Measurements from ENCODE around the gene FBLN1. TPM values are rescaled to one million over a fixed set of nuclear protein-coding genes. Genes with fewer than 3 reads are reported as not detected.

The FBLN1 gene
- total RNA-seq, 5 donors from 2014 or later (not counting 1 experiment from before 2014, with no cell fraction given): 0.96 to 1.5 (median 1.0) TPM; not detected in 2

- 92% methylated on average over 7 of the region's 15 CpGs for WGBS (ENCODE audit: insufficient coverage)
- Histone ChIP-seq H3K27ac (ENCODE audit: low read length) (no peak overlapping the region), H3K27me3 (replicated peaks in 1 of 2; ENCODE audit: control insufficient read depth in 2 of 2, extremely low read depth in 1 of 2, insufficient read depth in 2 of 2, low read length in 1 of 2) (peaks cover 3 to 47% of the 10 kb centered on the region in 2 experiments), H3K4me3 (ENCODE audit: control insufficient read depth in 1 of 2, extremely low read depth in 1 of 2, low read length in 1 of 2) (no peak overlapping the region), H3K36me3 (ENCODE audit: control insufficient read depth in 2 of 2, extremely low read depth in 1 of 2, insufficient read depth in 1 of 2, low read length in 1 of 2) (no peaks in the 10 kb centered on the region), H3K9me3 (no peaks in the 10 kb centered on the region), H3K4me1 (ENCODE audit: control insufficient read depth in 1 of 2, extremely low read depth in 1 of 2, insufficient read depth in 2 of 2, low read length in 2 of 2) (no peaks in the 10 kb centered on the region)
- DNase-seq (no peak), ATAC-seq (replicated peaks in 1 of 4) (no peak)
- CTCF ChIA-PET: no interaction called here
- Mint-ChIP-seq H3K9me3 (no peaks in the 10 kb centered on the region), H3K36me3 (no peaks in the 10 kb centered on the region), H3K4me1 (no peaks in the 10 kb centered on the region), H3K27me3 (peaks cover 38 to 61% of the 10 kb centered on the region in 2 donors), H3K27ac (no peak overlapping the region), H3K4me3 (no peak overlapping the region)
- POLR2A ChIA-PET: no interaction called here
Observed at GRCh38 chr22:45630436-45630835, 127.8 kb downstream of the FBLN1 start.

GRCh38 chr22:45631140-45631840, 128.6 kb downstream of the FBLN1 start:
- no peaks in the 10 kb centered on the region for H3K4me1 Mint-ChIP-seq
- ATAC-seq (replicated peaks in 1 of 4) (no peak), DNase-seq (no peak)
- no peak overlapping the region for H3K4me3 ChIP-seq (ENCODE audit: control insufficient read depth in 1 of 2, extremely low read depth in 1 of 2, low read length in 1 of 2)
- H3K4me3 Mint-ChIP-seq: no peak overlapping the region
- WGBS (ENCODE audit: insufficient coverage): 56% methylated on average over 9 of the region's 12 CpGs
- H3K9me3 ChIP-seq: no peaks in the 10 kb centered on the region
- H3K27me3 ChIP-seq (replicated peaks in 1 of 2; ENCODE audit: control insufficient read depth in 2 of 2, extremely low read depth in 1 of 2, insufficient read depth in 2 of 2, low read length in 1 of 2): peaks cover 3 to 44% of the 10 kb centered on the region in 2 experiments
- H3K4me1 ChIP-seq (ENCODE audit: control insufficient read depth in 1 of 2, extremely low read depth in 1 of 2, insufficient read depth in 2 of 2, low read length in 2 of 2): no peaks in the 10 kb centered on the region
- no peak overlapping the region for H3K27ac ChIP-seq (ENCODE audit: low read length)
- ChIA-PET CTCF (no interaction called here), POLR2A (no interaction called here)
- no peaks in the 10 kb centered on the region for H3K36me3 ChIP-seq (ENCODE audit: control insufficient read depth in 2 of 2, extremely low read depth in 1 of 2, insufficient read depth in 1 of 2, low read length in 1 of 2)
- H3K27me3 Mint-ChIP-seq: peaks cover 39 to 56% of the 10 kb centered on the region in 2 donors
- no peaks in the 10 kb centered on the region for H3K9me3 Mint-ChIP-seq
- no peaks in the 10 kb centered on the region for H3K36me3 Mint-ChIP-seq
- no peak overlapping the region for H3K27ac Mint-ChIP-seq

DNA sequence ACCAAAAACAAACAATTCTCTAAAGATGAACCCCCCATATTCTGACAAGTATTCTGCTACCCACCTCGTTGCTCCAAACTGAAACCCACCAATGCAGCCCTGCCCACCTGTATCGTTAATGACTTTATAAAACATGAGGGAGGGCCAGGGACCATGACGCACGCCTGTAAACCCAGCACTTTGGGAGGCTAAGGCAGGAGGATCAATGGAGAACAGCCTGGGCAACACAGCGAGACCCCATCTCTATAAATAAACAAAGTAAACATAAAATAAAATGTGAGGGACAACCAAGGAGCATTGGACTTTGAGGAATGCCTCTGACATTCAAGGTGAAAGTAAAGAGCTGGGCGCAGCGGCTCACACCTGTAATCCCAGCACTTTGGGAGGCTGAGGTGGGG, 129.2 kb downstream of the FBLN1 start:
- POLR2A ChIA-PET: no interaction called here
- H3K4me1 Mint-ChIP-seq: no peaks in the 10 kb centered on the region
- H3K27me3 ChIP-seq (replicated peaks in 1 of 2; ENCODE audit: control insufficient read depth in 2 of 2, extremely low read depth in 1 of 2, insufficient read depth in 2 of 2, low read length in 1 of 2): peaks cover 3 to 40% of the 10 kb centered on the region in 2 experiments
- no peaks in the 10 kb centered on the region for H3K36me3 Mint-ChIP-seq
- ATAC-seq (replicated peaks in 1 of 4) (no peak), DNase-seq (no peak)
- WGBS (ENCODE audit: insufficient coverage): 70% methylated on average over 4 of the region's 7 CpGs
- H3K4me3 Mint-ChIP-seq: no peak overlapping the region
- H3K27ac ChIP-seq (ENCODE audit: low read length): no peak overlapping the region
- H3K36me3 ChIP-seq (ENCODE audit: control insufficient read depth in 2 of 2, extremely low read depth in 1 of 2, insufficient read depth in 1 of 2, low read length in 1 of 2): no peaks in the 10 kb centered on the region
- H3K27me3 Mint-ChIP-seq: peaks cover 39 to 61% of the 10 kb centered on the region in 2 donors
- no peaks in the 10 kb centered on the region for H3K9me3 ChIP-seq
- H3K9me3 Mint-ChIP-seq: no peaks in the 10 kb centered on the region
- H3K4me1 ChIP-seq (ENCODE audit: control insufficient read depth in 1 of 2, extremely low read depth in 1 of 2, insufficient read depth in 2 of 2, low read length in 2 of 2): no peaks in the 10 kb centered on the region
- H3K27ac Mint-ChIP-seq: no peak overlapping the region
- no peak overlapping the region for H3K4me3 ChIP-seq (ENCODE audit: control insufficient read depth in 1 of 2, extremely low read depth in 1 of 2, low read length in 1 of 2)
- CTCF ChIA-PET: no interaction called here

GRCh38 chr22:45632791-45633515, 130.3 kb downstream of the FBLN1 start:
- Histone ChIP-seq H3K36me3 (ENCODE audit: control insufficient read depth in 2 of 2, extremely low read depth in 1 of 2, insufficient read depth in 1 of 2, low read length in 1 of 2) (no peaks in the 10 kb centered on the region), H3K4me3 (ENCODE audit: control insufficient read depth in 1 of 2, extremely low read depth in 1 of 2, low read length in 1 of 2) (no peak overlapping the region), H3K27ac (ENCODE audit: low read length) (no peak overlapping the region), H3K9me3 (no peaks in the 10 kb centered on the region), H3K27me3 (replicated peaks in 1 of 2; ENCODE audit: control insufficient read depth in 2 of 2, extremely low read depth in 1 of 2, insufficient read depth in 2 of 2, low read length in 1 of 2) (peaks cover 3 to 35% of the 10 kb centered on the region in 2 experiments), H3K4me1 (ENCODE audit: control insufficient read depth in 1 of 2, extremely low read depth in 1 of 2, insufficient read depth in 2 of 2, low read length in 2 of 2) (no peaks in the 10 kb centered on the region)
- ChIA-PET POLR2A (interaction anchor here in 1 of 2 donors (0.7 kb wide), 1 partner anchor 320 kb away, joined by 5 read pairs; no protein-coding TSS in a partner anchor), CTCF (no interaction called here)
- Mint-ChIP-seq H3K27me3 (peaks cover 39 to 65% of the 10 kb centered on the region in 2 donors), H3K27ac (no peak overlapping the region), H3K4me1 (no peaks in the 10 kb centered on the region), H3K4me3 (no peak overlapping the region), H3K9me3 (no peaks in the 10 kb centered on the region), H3K36me3 (no peaks in the 10 kb centered on the region)
- ATAC-seq (replicated peaks in 1 of 4) (no peak), DNase-seq (no peak)
- WGBS (ENCODE audit: insufficient coverage): 63% methylated on average over 6 of the region's 15 CpGs

GRCh38 chr22:45636683-45637082, 134.0 kb downstream of the FBLN1 start:
- CTCF ChIA-PET: no interaction called here
- Mint-ChIP-seq H3K27me3 (peaks cover 47 to 74% of the 10 kb centered on the region in 2 donors), H3K4me3 (no peak overlapping the region), H3K4me1 (peaks cover 0 to 13% (median 5%) of the 10 kb centered on the region in 3 donors), H3K36me3 (no peaks in the 10 kb centered on the region), H3K9me3 (no peaks in the 10 kb centered on the region), H3K27ac (no peak overlapping the region)
- DNase-seq (no peak), ATAC-seq (replicated peaks in 1 of 4) (no peak)
- Histone ChIP-seq H3K36me3 (ENCODE audit: control insufficient read depth in 2 of 2, extremely low read depth in 1 of 2, insufficient read depth in 1 of 2, low read length in 1 of 2) (no peaks in the 10 kb centered on the region), H3K9me3 (no peaks in the 10 kb centered on the region), H3K4me1 (ENCODE audit: control insufficient read depth in 1 of 2, extremely low read depth in 1 of 2, insufficient read depth in 2 of 2, low read length in 2 of 2) (peaks cover 0 to 17% of the 10 kb centered on the region in 2 experiments), H3K27me3 (replicated peaks in 1 of 2; ENCODE audit: control insufficient read depth in 2 of 2, extremely low read depth in 1 of 2, insufficient read depth in 2 of 2, low read length in 1 of 2) (peaks cover 3 to 44% of the 10 kb centered on the region in 2 experiments), H3K4me3 (ENCODE audit: control insufficient read depth in 1 of 2, extremely low read depth in 1 of 2, low read length in 1 of 2) (no peak overlapping the region), H3K27ac (ENCODE audit: low read length) (no peak overlapping the region)
- WGBS (ENCODE audit: insufficient coverage): 100% methylated on average over 1 of the region's 7 CpGs
- POLR2A ChIA-PET: no interaction called here

DNA sequence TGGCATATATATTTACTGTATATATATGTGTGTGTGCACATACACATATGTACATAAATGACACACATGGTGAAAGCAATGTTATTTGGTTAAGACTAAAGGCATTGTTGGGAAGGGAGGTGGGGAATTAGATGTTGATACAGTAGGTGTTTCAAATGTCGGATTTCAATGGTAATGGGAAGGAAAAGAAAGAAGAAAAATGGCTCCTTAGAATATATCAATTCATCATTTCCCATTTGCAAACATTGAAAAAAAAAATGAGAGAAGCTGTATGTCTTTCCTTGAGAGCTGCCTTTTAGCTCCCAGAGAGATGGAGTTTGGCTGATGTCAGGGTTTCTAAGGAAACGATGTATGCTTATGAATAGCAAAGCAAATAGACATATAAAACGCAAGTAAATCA, 135.5 kb downstream of the FBLN1 start:
- Histone ChIP-seq H3K4me3 (ENCODE audit: control insufficient read depth in 1 of 2, extremely low read depth in 1 of 2, low read length in 1 of 2) (no peak overlapping the region), H3K4me1 (ENCODE audit: control insufficient read depth in 1 of 2, extremely low read depth in 1 of 2, insufficient read depth in 2 of 2, low read length in 2 of 2) (peaks cover 0 to 17% of the 10 kb centered on the region in 2 experiments), H3K9me3 (no peaks in the 10 kb centered on the region), H3K27ac (ENCODE audit: low read length) (no peak overlapping the region), H3K36me3 (ENCODE audit: control insufficient read depth in 2 of 2, extremely low read depth in 1 of 2, insufficient read depth in 1 of 2, low read length in 1 of 2) (no peaks in the 10 kb centered on the region), H3K27me3 (replicated peaks in 1 of 2; ENCODE audit: control insufficient read depth in 2 of 2, extremely low read depth in 1 of 2, insufficient read depth in 2 of 2, low read length in 1 of 2) (peaks cover 2 to 37% of the 10 kb centered on the region in 2 experiments)
- Mint-ChIP-seq H3K27me3 (peaks cover 40 to 73% of the 10 kb centered on the region in 2 donors), H3K36me3 (no peaks in the 10 kb centered on the region), H3K4me3 (no peak overlapping the region), H3K4me1 (peaks cover 0 to 13% (median 5%) of the 10 kb centered on the region in 3 donors), H3K27ac (no peak overlapping the region), H3K9me3 (no peaks in the 10 kb centered on the region)
- CTCF ChIA-PET: no interaction called here
- POLR2A ChIA-PET: interaction anchor here in 1 of 2 donors (0.6 kb wide), 1 partner anchor 269 kb away, joined by 5 read pairs; no protein-coding TSS in a partner anchor
- DNase-seq (no peak), ATAC-seq (replicated peaks in 1 of 4) (no peak)
- no CpG with 5 or more reads among the region's 3 CpGs for WGBS (ENCODE audit: insufficient coverage)

Data from T-cell (primary cell).